Peyer's patch (tissue), 4 donors: ENCODE data around the gene UBAC2. TPM values are rescaled to one million over a fixed set of nuclear protein-coding genes. Genes with fewer than 3 reads are reported as not detected.

Source experiments
- DNase-seq, 3 donors: peaks; one replicate each; pipeline ENCODE4 v3.0.0-alpha.2; 2017 to 2019
- H3K27ac ChIP-seq, 4 donors: fragments of 200-600 bp; sonication (generic); one replicate each; pipeline ENCODE4 v1.5.1; 2016 to 2019
- H3K27me3 ChIP-seq, 2 donors: fragments of 200-600 bp; sonication (generic); one replicate each; pipeline ENCODE4 v1.5.1; 2019
- H3K36me3 ChIP-seq, 3 donors: fragments of 200-600 bp; sonication (generic); one replicate each; pipeline ENCODE4 v1.5.1; 2016 to 2019
- H3K4me1 ChIP-seq, 4 donors: fragments of 200-600 bp; sonication (generic); one replicate each; pipeline ENCODE4 v1.5.1; 2016 to 2019
- H3K4me3 ChIP-seq, 4 donors: fragments of 200-600 bp; sonication (generic); 1 replicate in 3 of 4; 2 replicates in 1 of 4; pipeline ENCODE4 v1.5.1; 2016 to 2019; ENCODE audit warnings: mild to moderate bottlenecking in 1 of 4
- H3K9me3 ChIP-seq, 4 donors: fragments of 200-600 bp; sonication (generic); one replicate each; pipeline ENCODE4 v1.5.1; 2016 to 2019; ENCODE audit warnings: mild to moderate bottlenecking in 1 of 4
- CTCF ChIP-seq, 6 experiments: fragments of 450-650 bp in 4 of 6; fragments of 200-600 bp in 2 of 6; sonication (generic) in 1 of 6; IDR thresholded peaks; one replicate each; pipeline ENCODE4 v1.5.1; 2017 to 2019; ENCODE audit warnings: antibody characterized with exemption in 6 of 6, mild to moderate bottlenecking in 3 of 6, moderate library complexity in 1 of 6
- POLR2A ChIP-seq, 2 donors: fragments of 450-650 bp; IDR thresholded peaks; one replicate each; pipeline ENCODE4 v1.5.1; 2017; ENCODE audit warnings: antibody characterized with exemption in 2 of 2, mild to moderate bottlenecking in 2 of 2, moderate library complexity in 2 of 2
- total RNA-seq, 4 donors: library from RNA; depleted of rRNA; stranded (reverse); fragments of >200 nt; gene quantifications; one replicate each; pipeline ENCODE4 v1.1.0, GENCODE V29; 2016

The UBAC2 gene
- total RNA-seq, 4 donors from 2014 or later, result 38.8 to 67.8 (median 63.4) TPM

DNA sequence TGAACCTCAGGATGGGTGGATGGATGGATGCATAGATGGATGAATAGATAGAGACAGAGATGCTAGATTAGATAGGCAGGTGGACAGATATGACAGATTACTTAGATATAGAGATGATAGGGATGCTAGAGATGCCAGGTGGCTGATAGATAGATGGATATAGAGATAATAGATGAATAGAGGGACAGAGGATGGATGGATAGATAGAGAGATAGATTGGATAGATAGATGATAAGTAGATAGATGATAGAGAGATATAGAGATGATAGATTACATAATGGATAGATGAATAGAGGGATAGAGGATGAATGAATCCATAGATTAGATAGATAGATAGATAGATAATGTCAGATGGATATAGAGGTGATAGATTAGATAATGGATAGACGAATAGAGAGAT, 212.2 kb downstream of the UBAC2 start:
- Histone ChIP-seq H3K4me3 (no peak overlapping the region), H3K36me3 (no peaks in the 10 kb centered on the region), H3K27me3 (no peaks in the 10 kb centered on the region), H3K27ac (no peak overlapping the region), H3K9me3 (peaks cover 0 to 4% (median 0%) of the 10 kb centered on the region in 4 donors), H3K4me1 (no peaks in the 10 kb centered on the region)
- no peak for TF ChIP-seq POLR2A (IDR thresholded peaks at IDR 0.05)
- DNase-seq, result no peak

GRCh38 chr13:99414048-99414995, 213.7 kb downstream of the UBAC2 start:
- Histone ChIP-seq H3K27ac (peak overlapping the region in 1 of 4 donors; percentile 21), H3K27me3 (no peaks in the 10 kb centered on the region), H3K36me3 (no peaks in the 10 kb centered on the region), H3K4me1 (peaks cover 0 to 2% (median 0%) of the 10 kb centered on the region in 4 donors), H3K4me3 (no peak overlapping the region), H3K9me3 (peaks cover 0 to 4% (median 0%) of the 10 kb centered on the region in 4 donors)
- DNase-seq, result peak in 1 of 3 donors; percentile 30
- TF ChIP-seq CTCF (IDR thresholded peaks at IDR 0.05) (no peak), POLR2A (IDR thresholded peaks at IDR 0.05) (no peak)

DNA sequence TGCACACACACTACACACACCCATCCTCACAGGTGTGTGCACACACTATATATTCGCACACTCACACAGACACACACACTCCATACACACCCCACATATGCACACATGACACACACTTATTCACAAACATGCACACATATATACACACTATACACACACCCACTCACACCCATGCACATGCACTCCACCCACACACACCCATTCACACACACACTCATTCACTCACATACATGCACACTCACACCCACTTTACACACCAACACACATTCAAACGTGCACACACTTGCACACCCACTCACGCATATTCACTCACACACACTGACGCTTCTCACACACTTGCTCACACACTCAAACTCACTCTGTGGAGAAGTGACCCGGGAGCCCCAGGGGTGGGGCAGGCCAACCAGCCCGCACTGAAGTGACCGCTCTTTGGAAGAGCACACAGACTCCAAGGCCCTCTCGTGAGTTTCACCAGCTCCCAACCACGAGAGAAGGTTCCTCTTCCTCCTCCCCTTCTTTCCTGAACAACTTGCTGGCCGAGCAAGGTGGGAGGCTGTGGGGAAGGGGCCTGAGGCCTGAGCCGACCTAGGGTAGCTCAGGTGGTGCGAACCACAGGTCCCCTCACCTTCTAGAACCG, 214.5 kb downstream of the UBAC2 start:
- no peak for TF ChIP-seq POLR2A (IDR thresholded peaks at IDR 0.05)
- no peak for TF ChIP-seq CTCF (IDR thresholded peaks at IDR 0.05)
- peak in 1 of 3 donors; percentile 43 for DNase-seq
- peak overlapping the region in 1 of 4 donors; percentile 21 for H3K27ac ChIP-seq
- peaks cover 0 to 4% (median 0%) of the 10 kb centered on the region in 4 donors for H3K9me3 ChIP-seq
- peaks cover 0 to 10% (median 3%) of the 10 kb centered on the region in 4 donors for H3K4me1 ChIP-seq
- H3K27me3 ChIP-seq, result no peaks in the 10 kb centered on the region
- H3K4me3 ChIP-seq, result no peak overlapping the region
- H3K36me3 ChIP-seq, result no peaks in the 10 kb centered on the region

DNA sequence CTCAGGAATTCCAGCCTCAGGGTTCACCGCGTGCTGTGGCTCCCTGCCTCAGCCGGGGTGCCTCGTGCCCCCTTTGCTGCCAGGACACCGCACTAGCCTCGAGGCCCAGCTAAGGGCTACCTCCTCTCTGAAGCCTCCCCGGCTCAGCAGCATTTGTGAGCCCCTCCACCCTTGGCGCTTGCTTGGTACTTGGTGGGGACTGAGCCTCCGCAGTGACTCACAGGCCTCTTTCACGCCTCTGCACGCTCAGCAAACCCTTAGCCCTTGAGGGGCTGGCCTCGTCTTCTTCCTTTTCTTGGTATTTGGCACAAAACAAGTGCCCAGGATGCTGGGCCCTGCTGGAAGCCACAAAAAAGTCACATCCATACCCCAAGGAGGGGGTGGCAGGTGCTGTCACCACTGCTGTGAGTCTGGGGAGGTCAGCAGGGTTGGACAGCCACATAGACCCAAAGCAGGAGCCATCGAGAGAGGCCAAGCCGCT, 215.2 kb downstream of the UBAC2 start:
- peaks cover 0 to 11% (median 5%) of the 10 kb centered on the region in 4 donors for H3K4me1 ChIP-seq
- TF ChIP-seq CTCF (IDR thresholded peaks at IDR 0.05) (no peak), POLR2A (IDR thresholded peaks at IDR 0.05) (no peak)
- peak overlapping the region in 1 of 4 donors; percentile 21 for H3K27ac ChIP-seq
- no peaks in the 10 kb centered on the region for H3K27me3 ChIP-seq
- H3K36me3 ChIP-seq, result no peaks in the 10 kb centered on the region
- H3K9me3 ChIP-seq, result peaks cover 0 to 4% (median 0%) of the 10 kb centered on the region in 4 donors
- no peak overlapping the region for H3K4me3 ChIP-seq
- DNase-seq, result peak in 1 of 3 donors; percentile 43

DNA sequence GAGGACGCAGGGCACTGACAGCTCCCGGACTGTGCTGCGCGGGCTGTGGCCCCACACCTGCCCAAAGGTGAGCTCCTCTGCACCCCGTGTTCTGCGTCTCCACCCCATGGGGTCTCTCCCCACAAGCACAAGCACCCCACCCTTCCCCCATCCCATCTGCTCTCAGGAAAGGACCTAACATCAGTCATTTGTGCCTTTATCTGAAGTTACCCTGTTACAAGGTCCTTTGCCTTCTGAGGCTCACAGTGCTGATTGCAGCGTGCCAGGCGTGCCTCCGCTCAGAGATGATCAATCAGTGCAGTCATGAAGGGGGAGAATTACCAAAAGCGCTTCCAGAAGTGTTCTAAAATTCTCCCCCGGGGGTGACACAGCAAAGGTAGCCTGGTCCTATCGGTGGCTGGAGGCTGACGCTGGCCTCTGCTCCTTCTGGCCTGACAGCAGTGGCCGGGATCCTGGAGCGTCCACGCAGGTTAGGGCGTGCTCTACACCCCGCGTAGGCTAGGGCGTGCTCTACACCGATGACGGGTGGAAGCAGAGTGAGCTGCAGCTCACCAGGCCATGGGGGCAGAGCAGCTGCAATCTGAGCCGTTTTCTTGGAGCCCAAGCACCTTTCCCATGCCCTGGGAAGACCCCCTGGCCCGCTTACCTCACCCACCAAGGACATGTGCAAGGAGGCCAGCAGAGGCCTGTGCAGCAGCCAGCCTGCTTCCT, 215.9 kb downstream of the UBAC2 start:
- no peak for TF ChIP-seq CTCF (IDR thresholded peaks at IDR 0.05)
- no peak for TF ChIP-seq POLR2A (IDR thresholded peaks at IDR 0.05)
- DNase-seq, result peak in 2 of 3 donors; percentile 30 to 41

More for the DNA sequence above, 215.9 kb downstream of the UBAC2 start:
- Histone ChIP-seq H3K36me3 (no peaks in the 10 kb centered on the region), H3K27ac (peak overlapping the region in 1 of 4 donors; percentile 32), H3K9me3 (peaks cover 0 to 4% (median 0%) of the 10 kb centered on the region in 4 donors), H3K27me3 (no peaks in the 10 kb centered on the region), H3K4me1 (peaks cover 0 to 11% (median 5%) of the 10 kb centered on the region in 4 donors), H3K4me3 (no peak overlapping the region)
